Activated naive CD8-positive, alpha-beta T cell (primary cell): Measurements from ENCODE around the gene NFATC2.
"Not testable (repeated sequence)": the region's sequence is repeated elsewhere in the genome, so short reads cannot be mapped to it uniquely, and the experiment has no call there.

Source experiments
- H3K27ac Mint-ChIP-seq: one replicate; pipeline ENCODE4 v1.8.0; 2021; ENCODE audit warnings: mixed read lengths
- H3K27me3 Mint-ChIP-seq: one replicate; pipeline ENCODE4 v1.8.0; 2021; ENCODE audit warnings: mixed read lengths
- H3K36me3 Mint-ChIP-seq: one replicate; pipeline ENCODE4 v1.8.0; 2021; ENCODE audit warnings: mixed read lengths
- H3K4me1 Mint-ChIP-seq: one replicate; pipeline ENCODE4 v1.8.0; 2021; ENCODE audit warnings: low read depth, mixed read lengths
- H3K4me3 Mint-ChIP-seq: one replicate; pipeline ENCODE4 v1.8.0; 2021; ENCODE audit warnings: mild to moderate bottlenecking, mixed read lengths
- H3K9me3 Mint-ChIP-seq: one replicate; pipeline ENCODE4 v1.8.0; 2021; ENCODE audit warnings: low read depth, mixed read lengths

NFATC2 gene

GRCh38 chr20:51560550-51561307 lies 18.2 kb upstream of the NFATC2 start:
- Mint-ChIP-seq H3K9me3 (no peaks in the 10 kb centered on the region), H3K27me3 (peaks cover 34% of the 10 kb centered on the region), H3K27ac (no peak overlapping the region), H3K4me3 (peak overlapping the region; percentile 76), H3K4me1 (peaks cover 23% of the 10 kb centered on the region), H3K36me3 (no peaks in the 10 kb centered on the region)

DNA sequence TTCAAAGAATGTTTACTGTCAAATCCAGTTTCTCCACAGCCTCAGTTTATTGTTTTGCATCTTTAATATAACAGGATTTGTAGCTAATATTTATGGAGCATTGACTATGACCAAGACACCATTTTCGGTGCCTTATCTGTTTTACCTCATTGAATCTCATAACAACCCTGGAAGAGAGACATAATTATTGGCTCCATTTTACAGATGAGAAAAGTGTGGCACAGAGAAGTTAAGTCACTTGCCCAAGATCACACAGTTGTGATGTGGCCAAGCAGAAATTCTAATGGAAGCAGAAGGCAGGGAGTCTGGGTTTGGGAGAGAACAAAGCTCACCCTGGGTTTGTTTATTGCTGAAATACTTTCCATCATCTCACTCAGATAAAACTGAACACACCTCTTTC lies 17.5 kb upstream of the NFATC2 start:
- no peaks in the 10 kb centered on the region for H3K9me3 Mint-ChIP-seq
- no peak overlapping the region for H3K4me3 Mint-ChIP-seq
- peaks cover 37% of the 10 kb centered on the region for H3K27me3 Mint-ChIP-seq

DNA sequence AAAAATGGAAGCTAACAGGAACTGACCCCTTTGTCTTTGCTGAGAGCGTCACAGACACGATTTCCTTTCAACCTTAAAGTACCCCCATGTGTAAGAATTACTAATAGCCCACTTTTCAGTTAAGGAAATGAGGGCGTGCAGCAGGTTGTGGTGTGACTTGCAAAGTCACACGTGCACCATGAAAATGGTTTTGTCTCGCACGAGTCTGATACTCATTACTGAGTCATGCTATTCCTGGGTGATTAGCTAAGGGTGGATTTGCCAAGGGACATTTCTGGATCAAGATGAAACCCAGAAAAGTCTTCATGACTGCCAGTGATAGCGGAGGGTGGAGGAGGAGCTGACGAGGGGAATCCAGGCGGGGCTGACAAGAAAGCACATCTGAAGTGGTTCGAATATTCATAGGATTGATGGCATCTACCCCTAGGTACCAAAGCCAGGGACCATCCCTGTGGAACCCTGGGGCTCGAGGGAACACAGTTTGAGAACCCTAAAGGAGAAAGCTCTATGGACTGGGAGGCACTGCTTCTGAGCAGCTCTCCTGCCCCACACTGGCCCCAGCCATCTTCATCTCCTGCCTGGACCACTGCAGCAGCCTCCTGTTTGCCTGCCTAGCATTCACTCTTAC lies 12.1 kb upstream of the NFATC2 start:
- H3K36me3 Mint-ChIP-seq = peaks cover 3% of the 10 kb centered on the region
- peaks cover 14% of the 10 kb centered on the region for H3K4me1 Mint-ChIP-seq
- H3K27ac Mint-ChIP-seq = peak overlapping the region; percentile 91
- peaks cover 18% of the 10 kb centered on the region for H3K27me3 Mint-ChIP-seq
- H3K9me3 Mint-ChIP-seq = no peaks in the 10 kb centered on the region
- no peak overlapping the region for H3K4me3 Mint-ChIP-seq

More for the DNA sequence above, 17.5 kb upstream of the NFATC2 start:
- Mint-ChIP-seq H3K27ac (peak overlapping the region; percentile 8), H3K4me1 (peaks cover 25% of the 10 kb centered on the region), H3K36me3 (no peaks in the 10 kb centered on the region)

DNA sequence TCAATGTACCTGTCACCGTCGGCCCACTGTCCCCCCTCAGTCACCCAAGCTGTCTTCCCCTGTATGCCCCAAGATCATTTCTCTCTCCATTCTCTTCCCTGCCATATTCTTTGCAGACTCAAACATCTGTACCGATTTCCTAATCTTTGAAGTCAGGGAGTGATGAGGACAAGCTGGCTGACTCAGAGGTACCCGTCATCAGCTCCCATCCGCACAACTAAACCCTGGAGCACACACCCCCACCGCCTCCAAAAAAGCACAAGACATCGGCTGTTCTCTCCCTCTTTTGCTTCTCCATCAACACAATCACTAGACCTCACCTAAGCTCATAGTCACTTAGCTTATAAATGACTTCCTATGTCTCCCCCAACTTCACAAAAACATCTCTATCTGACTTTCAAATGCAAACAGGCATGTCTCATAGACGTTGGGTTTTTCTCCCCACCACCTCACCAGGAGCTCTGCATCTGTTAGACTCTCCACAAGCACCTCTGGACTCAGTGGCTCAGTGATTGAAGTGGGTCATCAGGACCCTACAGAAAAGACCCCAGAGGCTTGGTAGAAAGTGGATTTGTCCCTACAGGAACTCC lies 11.5 kb upstream of the NFATC2 start:
- Mint-ChIP-seq H3K4me1 (peaks cover 14% of the 10 kb centered on the region), H3K27ac (peak overlapping the region; percentile 91), H3K4me3 (peak overlapping the region; percentile 2), H3K27me3 (peaks cover 12% of the 10 kb centered on the region), H3K9me3 (no peaks in the 10 kb centered on the region), H3K36me3 (peaks cover 3% of the 10 kb centered on the region)

DNA sequence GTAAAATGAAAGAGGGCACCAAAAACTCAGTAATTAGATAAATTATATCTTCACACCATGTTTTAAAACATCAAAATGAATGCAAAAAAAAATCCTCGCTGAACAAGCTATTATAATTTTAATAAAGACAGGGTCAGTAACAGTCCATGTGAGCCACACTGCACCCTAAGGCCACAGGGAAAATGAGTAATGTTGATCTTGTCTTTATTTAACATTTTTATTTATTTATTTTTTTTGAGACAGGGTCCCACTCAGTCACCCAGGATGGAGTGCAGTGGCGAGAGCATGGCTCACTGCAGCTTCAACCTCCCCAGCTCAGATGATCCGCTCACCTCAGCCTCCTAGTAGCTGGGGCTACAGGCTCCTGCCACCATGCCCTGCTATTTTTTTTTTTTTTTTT lies 8.7 kb upstream of the NFATC2 start:
- peaks cover 3% of the 10 kb centered on the region for H3K36me3 Mint-ChIP-seq
- no peaks in the 10 kb centered on the region for H3K9me3 Mint-ChIP-seq
- no peak overlapping the region for H3K4me3 Mint-ChIP-seq
- H3K4me1 Mint-ChIP-seq = peaks cover 14% of the 10 kb centered on the region
- H3K27me3 Mint-ChIP-seq = peaks cover 4% of the 10 kb centered on the region
- H3K27ac Mint-ChIP-seq = no peak overlapping the region

DNA sequence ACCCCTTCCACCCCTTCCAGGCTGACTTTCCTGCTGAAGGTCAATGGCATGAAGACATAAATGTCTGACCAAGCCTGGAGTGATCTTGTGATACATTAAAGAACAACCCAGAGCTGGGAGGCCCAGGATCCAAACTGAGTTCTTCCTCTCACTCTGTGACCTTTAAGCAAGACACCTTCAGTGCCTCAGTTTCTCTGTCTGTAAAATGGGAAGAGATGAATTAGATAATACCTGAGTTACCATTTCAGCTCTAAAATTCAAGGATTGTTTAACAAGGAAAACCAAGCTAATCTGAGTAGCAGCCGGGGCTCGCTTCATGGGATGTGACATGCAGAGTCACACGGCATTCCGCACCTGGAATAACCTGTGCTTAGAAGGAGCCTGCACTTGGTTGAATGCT lies 7.0 kb upstream of the NFATC2 start:
- H3K4me3 Mint-ChIP-seq = no peak overlapping the region
- no peaks in the 10 kb centered on the region for H3K9me3 Mint-ChIP-seq
- H3K27me3 Mint-ChIP-seq = no peaks in the 10 kb centered on the region
- peaks cover 9% of the 10 kb centered on the region for H3K4me1 Mint-ChIP-seq
- no peak overlapping the region for H3K27ac Mint-ChIP-seq
- peaks cover 3% of the 10 kb centered on the region for H3K36me3 Mint-ChIP-seq

DNA sequence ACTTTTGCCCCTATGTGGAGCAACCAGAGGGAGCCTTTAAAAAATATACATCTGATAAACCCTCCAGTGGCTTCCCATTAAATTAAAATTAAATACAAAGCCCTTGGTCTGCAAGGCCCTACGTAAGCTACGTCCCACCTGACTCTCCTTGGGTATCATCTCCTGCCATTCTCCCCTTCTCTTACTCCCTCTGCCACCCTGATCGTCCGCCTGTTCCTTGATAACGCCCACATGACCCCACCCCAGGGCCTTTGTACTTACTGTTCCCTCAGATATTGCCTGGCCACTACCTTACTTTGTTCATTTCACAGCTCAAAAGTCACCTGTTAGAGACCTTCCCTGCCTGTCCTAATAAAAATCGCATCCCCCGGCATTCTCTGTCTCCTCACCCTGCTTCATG lies 5.4 kb upstream of the NFATC2 start:
- Mint-ChIP-seq H3K27ac (peak overlapping the region; percentile 62), H3K4me1 (peaks cover 5% of the 10 kb centered on the region), H3K9me3 (no peaks in the 10 kb centered on the region), H3K36me3 (no peaks in the 10 kb centered on the region), H3K27me3 (no peaks in the 10 kb centered on the region), H3K4me3 (no peak overlapping the region)

GRCh38 chr20:51545515-51545914 lies 3.0 kb upstream of the NFATC2 start:
- no peak overlapping the region for H3K4me3 Mint-ChIP-seq
- no peaks in the 10 kb centered on the region for H3K9me3 Mint-ChIP-seq
- H3K36me3 Mint-ChIP-seq = peaks cover 3% of the 10 kb centered on the region
- no peaks in the 10 kb centered on the region for H3K27me3 Mint-ChIP-seq
- peaks cover 21% of the 10 kb centered on the region for H3K4me1 Mint-ChIP-seq
- H3K27ac Mint-ChIP-seq = no peak overlapping the region

GRCh38 chr20:51543422-51543788 lies 886 bp upstream of the NFATC2 start:
- Mint-ChIP-seq H3K4me3 (peak overlapping the region; percentile 81), H3K4me1 (peaks cover 41% of the 10 kb centered on the region), H3K9me3 (peaks cover 1% of the 10 kb centered on the region), H3K27ac (peak overlapping the region; percentile 70), H3K36me3 (peaks cover 9% of the 10 kb centered on the region), H3K27me3 (no peaks in the 10 kb centered on the region)

DNA sequence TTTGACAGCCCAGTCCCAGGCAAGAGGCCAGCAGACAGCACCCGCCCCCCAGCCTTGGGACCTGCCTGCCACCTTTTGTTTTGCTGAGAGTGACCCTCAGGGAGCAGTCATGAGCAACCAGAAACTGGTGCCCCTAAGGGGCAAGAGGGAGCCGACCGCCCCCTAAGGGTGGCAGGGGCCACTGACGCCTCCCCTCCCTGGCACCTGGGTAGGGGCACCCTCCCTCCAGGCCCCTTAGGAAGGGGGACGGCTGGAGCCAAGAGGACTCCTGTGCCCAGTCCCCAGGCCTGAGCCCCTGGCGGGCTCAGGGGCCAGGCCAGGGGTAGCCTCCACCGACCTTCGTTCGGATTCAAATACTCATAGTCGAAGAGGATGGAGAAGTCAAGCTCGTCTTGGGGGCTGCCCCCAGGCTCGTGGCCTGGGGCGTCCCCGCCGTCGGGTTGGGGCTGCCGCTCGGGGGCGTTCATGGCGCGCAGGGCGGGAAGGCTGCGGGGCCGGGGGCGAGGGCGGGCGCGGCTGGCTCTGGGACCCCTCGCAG lies 417 bp downstream of the NFATC2 start:
- Mint-ChIP-seq H3K4me1 (peaks cover 54% of the 10 kb centered on the region), H3K36me3 (peaks cover 18% of the 10 kb centered on the region), H3K27me3 (no peaks in the 10 kb centered on the region), H3K9me3 (peaks cover 9% of the 10 kb centered on the region), H3K27ac (peak overlapping the region; percentile 99), H3K4me3 (peak overlapping the region; percentile 99)

GRCh38 chr20:51541189-51542032 lies 1.1 kb downstream of the NFATC2 start:
- Mint-ChIP-seq H3K27me3 (no peaks in the 10 kb centered on the region), H3K4me3 (peak overlapping the region; percentile 99), H3K36me3 (peaks cover 23% of the 10 kb centered on the region), H3K4me1 (peaks cover 61% of the 10 kb centered on the region), H3K27ac (peak overlapping the region; percentile 99), H3K9me3 (peaks cover 9% of the 10 kb centered on the region)

GRCh38 chr20:51540580-51540979 lies 1.9 kb downstream of the NFATC2 start:
- Mint-ChIP-seq H3K27ac (peak overlapping the region; percentile 99), H3K27me3 (no peaks in the 10 kb centered on the region), H3K4me3 (peak overlapping the region; percentile 99), H3K9me3 (peaks cover 9% of the 10 kb centered on the region), H3K36me3 (peaks cover 23% of the 10 kb centered on the region), H3K4me1 (peaks cover 69% of the 10 kb centered on the region)

DNA sequence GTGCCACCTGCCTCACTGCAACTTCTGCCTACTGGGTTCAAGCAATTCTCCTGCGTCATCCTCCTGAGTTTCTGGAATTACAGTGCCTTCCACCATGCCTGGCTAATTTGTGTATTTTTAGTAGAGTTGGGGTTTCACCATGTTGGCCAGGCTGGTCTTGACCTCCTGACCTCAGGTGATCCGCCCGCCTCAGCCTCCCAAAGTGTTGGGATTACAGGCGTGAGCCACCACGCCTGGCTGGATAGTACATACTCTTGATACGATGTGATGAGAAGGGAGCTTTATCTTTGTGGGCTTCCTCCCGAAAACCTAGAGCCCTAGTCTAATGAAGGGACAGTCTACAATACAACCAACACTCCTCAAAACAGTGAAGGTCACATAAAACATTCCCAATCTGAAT lies 2.4 kb downstream of the NFATC2 start:
- H3K36me3 Mint-ChIP-seq = peaks cover 23% of the 10 kb centered on the region
- peaks cover 74% of the 10 kb centered on the region for H3K4me1 Mint-ChIP-seq
- peak overlapping the region; percentile 99 for H3K27ac Mint-ChIP-seq

DNA sequence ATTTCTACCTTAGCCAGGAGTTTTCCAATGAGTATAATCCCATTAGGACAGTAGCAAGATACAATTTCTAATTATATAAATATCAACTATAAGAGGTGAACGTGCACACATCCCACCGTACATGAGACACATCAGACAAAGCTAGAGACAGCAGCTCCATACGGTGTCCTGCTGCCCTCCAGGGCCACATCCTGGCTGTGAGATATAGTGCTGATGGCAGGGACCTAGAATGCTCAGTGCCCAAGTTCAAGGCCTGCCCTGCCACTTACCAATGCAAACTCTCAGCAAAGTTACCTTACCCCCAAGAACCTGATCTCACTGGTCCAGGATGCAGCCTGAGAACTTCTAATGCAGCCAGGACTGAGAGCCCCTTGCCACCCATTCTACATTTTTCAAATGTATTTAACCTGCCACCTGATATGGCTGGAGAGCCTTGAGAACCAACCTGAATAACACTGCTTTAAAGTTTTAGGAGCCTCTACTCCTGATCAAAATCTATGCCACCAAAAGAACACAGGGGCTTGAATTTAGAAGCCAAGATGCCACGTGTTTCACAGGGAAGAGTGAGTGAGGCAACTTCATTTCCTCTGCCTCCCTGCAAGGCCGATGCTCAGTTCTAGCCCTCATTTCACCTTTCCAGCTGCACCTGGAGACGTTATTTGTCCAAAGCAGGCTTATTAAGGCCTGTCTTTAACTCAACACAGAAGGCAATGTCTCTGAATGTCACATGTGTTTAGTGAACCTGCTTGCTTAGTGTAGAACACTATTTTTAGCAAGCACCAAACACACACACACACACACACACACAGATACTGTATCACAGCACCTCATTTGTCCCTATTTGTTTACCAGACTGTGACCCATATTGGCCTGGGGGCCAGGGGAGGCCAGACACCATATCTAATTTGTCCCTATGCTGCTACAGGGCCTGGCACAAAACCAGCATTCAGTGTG lies 6.1 kb downstream of the NFATC2 start:
- Mint-ChIP-seq H3K27me3 (no peaks in the 10 kb centered on the region), H3K4me3 (peak overlapping the region; percentile 70), H3K9me3 (peaks cover 9% of the 10 kb centered on the region), H3K27ac (peak overlapping the region; percentile 99), H3K4me1 (peaks cover 97% of the 10 kb centered on the region), H3K36me3 (peaks cover 31% of the 10 kb centered on the region)

More for the DNA sequence above, 2.4 kb downstream of the NFATC2 start:
- not testable (repeated sequence) for H3K27me3 Mint-ChIP-seq, H3K9me3 Mint-ChIP-seq
- H3K4me3 Mint-ChIP-seq = peak overlapping the region; percentile 99
